ENCODE results near the gene ZNF469.

ZNF469 gene

DNA sequence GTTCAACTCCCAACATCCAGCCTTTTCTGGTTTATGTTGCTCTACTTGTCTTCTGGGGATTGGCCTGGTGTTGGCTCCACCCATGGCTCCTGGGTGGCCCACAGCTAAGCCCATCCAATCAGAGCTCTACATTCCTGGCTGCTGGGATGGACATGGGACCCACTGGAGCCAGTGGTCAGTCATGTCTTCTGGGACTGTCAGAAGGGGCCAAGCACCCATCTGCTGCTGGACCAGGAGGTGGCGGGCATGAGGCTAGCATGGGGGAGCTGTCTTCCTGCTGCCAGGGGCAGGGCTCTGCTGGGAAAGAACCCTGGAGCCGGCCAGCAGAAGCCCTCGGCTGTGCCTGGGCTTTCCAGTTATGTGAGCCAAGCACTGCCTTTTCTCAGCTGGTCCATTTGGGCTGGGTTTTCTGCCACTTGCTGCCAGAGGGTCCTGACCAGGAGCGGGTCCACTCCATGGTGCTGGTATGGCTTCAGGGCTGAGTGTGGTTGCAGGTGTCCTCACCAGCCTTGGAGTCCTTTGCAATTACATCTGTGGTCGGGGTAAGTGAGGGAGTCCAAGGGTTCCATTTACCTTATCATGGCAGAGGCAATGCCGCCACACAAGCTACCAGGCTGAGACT is 17.4 kb upstream of the ZNF469 start:
- CTCF ChIA-PET = interaction anchor here (1.3 kb wide), 1 partner anchor 11 kb away, joined by 3 read pairs; no protein-coding TSS in a partner anchor
- POLR2A ChIA-PET = no interaction called here
- 96% methylated on average over 5 of the region's 6 CpGs for WGBS (ENCODE audit: insufficient coverage)
- H3K4me3 ChIP-seq (ENCODE audit: control insufficient read depth in 1 of 7, extremely low read depth in 1 of 7, insufficient read depth in 4 of 7, low read depth in 2 of 7, low read length in 6 of 7) = no peak overlapping the region
- H3K36me3 ChIP-seq (ENCODE audit: control insufficient read depth in 4 of 4, insufficient read depth in 4 of 4, low read length in 3 of 4) = no peaks in the 10 kb centered on the region
- no peak for DNase-seq
- no peak overlapping the region for H3K27ac ChIP-seq (ENCODE audit: insufficient read depth in 1 of 2, low read depth in 1 of 2, low read length in 2 of 2, poor library complexity in 1 of 2, severe bottlenecking in 2 of 2)
- peaks cover 0 to 6% (median 3%) of the 10 kb centered on the region in 5 experiments for H3K27me3 ChIP-seq (replicated peaks in 2 of 5; ENCODE audit: control insufficient read depth in 4 of 5, insufficient read depth in 5 of 5, low read length in 4 of 5)
- H3K4me1 ChIP-seq (ENCODE audit: control extremely low read depth in 1 of 4, control insufficient read depth in 4 of 4, insufficient read depth in 4 of 4, low read length in 3 of 4) = no peaks in the 10 kb centered on the region
- H3K9me3 ChIP-seq (ENCODE audit: control extremely low read depth in 1 of 5, control insufficient read depth in 4 of 5, insufficient read depth in 2 of 5, low read depth in 1 of 5, low read length in 4 of 5) = peaks cover 0 to 16% (median 4%) of the 10 kb centered on the region in 5 experiments

DNA sequence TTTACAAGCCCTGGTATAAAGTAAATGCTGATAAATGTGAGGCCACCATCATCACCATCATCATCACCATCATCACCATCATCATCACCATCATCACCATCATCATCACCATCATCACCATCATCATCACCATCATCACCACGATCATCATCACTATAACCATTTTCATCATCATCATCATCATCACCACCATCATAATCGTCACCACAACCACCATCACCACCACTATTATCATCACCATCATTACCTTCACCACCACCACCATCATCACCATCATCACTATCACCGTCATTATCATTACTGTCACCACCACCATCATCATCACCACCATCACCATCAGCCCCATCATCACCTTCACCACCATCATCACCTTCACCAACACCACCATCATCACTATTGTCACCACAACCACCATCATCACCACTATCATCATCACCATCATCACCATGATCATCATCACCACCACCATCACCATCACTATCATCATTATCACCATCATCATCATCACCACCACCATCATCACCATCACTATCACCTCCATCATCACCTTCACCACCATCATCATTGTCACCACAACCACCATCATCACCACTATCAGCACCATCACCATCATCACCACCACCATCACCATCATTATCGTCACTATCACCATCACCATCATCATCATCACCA is 16.6 kb upstream of the ZNF469 start:
- 84% methylated on average over 4 of the region's 4 CpGs for WGBS (ENCODE audit: insufficient coverage)
- H3K9me3 ChIP-seq (ENCODE audit: control extremely low read depth in 1 of 5, control insufficient read depth in 4 of 5, insufficient read depth in 2 of 5, low read depth in 1 of 5, low read length in 4 of 5) = peaks cover 0 to 14% (median 4%) of the 10 kb centered on the region in 5 experiments
- no peak for DNase-seq
- H3K36me3 ChIP-seq (ENCODE audit: control insufficient read depth in 4 of 4, insufficient read depth in 4 of 4, low read length in 3 of 4) = no peaks in the 10 kb centered on the region
- ChIA-PET CTCF (no interaction called here), POLR2A (no interaction called here)
- H3K27me3 ChIP-seq (replicated peaks in 2 of 5; ENCODE audit: control insufficient read depth in 4 of 5, insufficient read depth in 5 of 5, low read length in 4 of 5) = peaks cover 0 to 6% (median 3%) of the 10 kb centered on the region in 5 experiments
- H3K4me3 ChIP-seq (ENCODE audit: control insufficient read depth in 1 of 7, extremely low read depth in 1 of 7, insufficient read depth in 4 of 7, low read depth in 2 of 7, low read length in 6 of 7) = no peak overlapping the region
- H3K4me1 ChIP-seq (ENCODE audit: control extremely low read depth in 1 of 4, control insufficient read depth in 4 of 4, insufficient read depth in 4 of 4, low read length in 3 of 4) = no peaks in the 10 kb centered on the region
- H3K27ac ChIP-seq (ENCODE audit: insufficient read depth in 1 of 2, low read depth in 1 of 2, low read length in 2 of 2, poor library complexity in 1 of 2, severe bottlenecking in 2 of 2) = no peak overlapping the region

DNA sequence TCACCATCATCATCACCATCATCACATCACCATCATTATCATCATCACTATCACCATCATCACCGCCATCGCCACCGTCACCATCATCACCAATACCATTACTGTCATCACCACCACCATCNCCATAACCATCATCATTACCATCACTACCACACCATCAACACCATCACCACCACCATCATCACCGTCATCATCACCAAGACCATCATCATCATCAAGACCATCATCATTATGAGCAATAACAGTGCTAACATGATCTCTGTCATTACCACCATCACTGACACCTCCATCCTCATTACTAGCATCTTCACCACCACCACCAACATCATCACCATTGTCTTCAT is 16.1 kb upstream of the ZNF469 start:
- Histone ChIP-seq H3K4me3 (ENCODE audit: control insufficient read depth in 1 of 7, extremely low read depth in 1 of 7, insufficient read depth in 4 of 7, low read depth in 2 of 7, low read length in 6 of 7) (no peak overlapping the region), H3K27me3 (replicated peaks in 2 of 5; ENCODE audit: control insufficient read depth in 4 of 5, insufficient read depth in 5 of 5, low read length in 4 of 5) (peaks cover 0 to 3% (median 3%) of the 10 kb centered on the region in 5 experiments), H3K9me3 (ENCODE audit: control extremely low read depth in 1 of 5, control insufficient read depth in 4 of 5, insufficient read depth in 2 of 5, low read depth in 1 of 5, low read length in 4 of 5) (peaks cover 0 to 10% (median 4%) of the 10 kb centered on the region in 5 experiments), H3K27ac (ENCODE audit: insufficient read depth in 1 of 2, low read depth in 1 of 2, low read length in 2 of 2, poor library complexity in 1 of 2, severe bottlenecking in 2 of 2) (no peak overlapping the region), H3K4me1 (ENCODE audit: control extremely low read depth in 1 of 4, control insufficient read depth in 4 of 4, insufficient read depth in 4 of 4, low read length in 3 of 4) (no peaks in the 10 kb centered on the region), H3K36me3 (ENCODE audit: control insufficient read depth in 4 of 4, insufficient read depth in 4 of 4, low read length in 3 of 4) (no peaks in the 10 kb centered on the region)
- ChIA-PET POLR2A (no interaction called here), CTCF (no interaction called here)
- no peak for DNase-seq
- WGBS (ENCODE audit: insufficient coverage) = 98% methylated on average over 4 of the region's 4 CpGs

DNA sequence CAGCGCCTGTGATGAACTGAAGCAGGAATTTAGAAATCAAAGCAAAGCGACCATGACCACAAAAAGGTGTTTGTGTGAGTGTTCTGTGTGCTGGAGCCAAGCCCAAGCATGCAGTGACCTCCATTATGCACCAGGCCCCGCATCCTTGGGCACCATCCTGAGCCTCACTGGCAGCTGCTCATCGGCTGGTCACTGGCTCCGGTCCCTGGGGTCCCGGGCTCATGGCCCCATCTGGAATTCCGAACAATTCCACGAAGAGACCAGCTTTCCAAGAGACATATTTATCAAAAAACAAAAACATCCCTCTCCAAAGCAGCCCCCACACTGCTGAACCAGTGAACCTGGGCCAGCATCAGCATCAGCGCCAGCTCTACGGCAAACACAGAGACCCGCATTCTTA is 15.2 kb upstream of the ZNF469 start:
- no peak overlapping the region for H3K4me3 ChIP-seq (ENCODE audit: control insufficient read depth in 1 of 7, extremely low read depth in 1 of 7, insufficient read depth in 4 of 7, low read depth in 2 of 7, low read length in 6 of 7)
- no peaks in the 10 kb centered on the region for H3K36me3 ChIP-seq (ENCODE audit: control insufficient read depth in 4 of 4, insufficient read depth in 4 of 4, low read length in 3 of 4)
- no peak overlapping the region for H3K27ac ChIP-seq (ENCODE audit: insufficient read depth in 1 of 2, low read depth in 1 of 2, low read length in 2 of 2, poor library complexity in 1 of 2, severe bottlenecking in 2 of 2)
- WGBS (ENCODE audit: insufficient coverage) = 98% methylated on average over 11 of the region's 11 CpGs
- ChIA-PET POLR2A (no interaction called here), CTCF (no interaction called here)
- H3K9me3 ChIP-seq (ENCODE audit: control extremely low read depth in 1 of 5, control insufficient read depth in 4 of 5, insufficient read depth in 2 of 5, low read depth in 1 of 5, low read length in 4 of 5) = peaks cover 0 to 5% (median 2%) of the 10 kb centered on the region in 5 experiments
- DNase-seq = no peak
- no peaks in the 10 kb centered on the region for H3K4me1 ChIP-seq (ENCODE audit: control extremely low read depth in 1 of 4, control insufficient read depth in 4 of 4, insufficient read depth in 4 of 4, low read length in 3 of 4)
- peaks cover 0 to 3% (median 0%) of the 10 kb centered on the region in 5 experiments for H3K27me3 ChIP-seq (replicated peaks in 2 of 5; ENCODE audit: control insufficient read depth in 4 of 5, insufficient read depth in 5 of 5, low read length in 4 of 5)

DNA sequence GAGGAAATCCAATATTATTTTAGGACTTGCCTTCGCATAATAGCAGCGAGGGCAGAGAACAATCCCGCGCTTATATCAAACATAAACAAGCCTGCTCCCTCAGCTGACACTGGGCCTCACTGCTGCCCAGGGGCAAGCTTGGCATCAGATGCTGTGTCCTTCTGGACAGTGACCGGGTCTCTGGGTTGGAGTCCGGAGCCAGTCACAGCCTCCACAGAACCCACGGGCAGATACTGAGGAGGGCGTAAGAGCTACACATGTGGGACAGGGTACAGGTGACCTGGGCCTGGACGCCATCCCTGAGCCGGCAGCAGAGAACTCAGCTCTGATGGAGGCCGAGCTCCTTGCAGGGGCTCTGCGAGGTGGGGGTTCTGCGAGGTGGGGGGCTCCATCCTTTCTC is 14.7 kb upstream of the ZNF469 start:
- no peaks in the 10 kb centered on the region for H3K4me1 ChIP-seq (ENCODE audit: control extremely low read depth in 1 of 4, control insufficient read depth in 4 of 4, insufficient read depth in 4 of 4, low read length in 3 of 4)
- DNase-seq = no peak
- H3K36me3 ChIP-seq (ENCODE audit: control insufficient read depth in 4 of 4, insufficient read depth in 4 of 4, low read length in 3 of 4) = no peaks in the 10 kb centered on the region
- no peak overlapping the region for H3K4me3 ChIP-seq (ENCODE audit: control insufficient read depth in 1 of 7, extremely low read depth in 1 of 7, insufficient read depth in 4 of 7, low read depth in 2 of 7, low read length in 6 of 7)
- peaks cover 0 to 2% (median 0%) of the 10 kb centered on the region in 5 experiments for H3K27me3 ChIP-seq (replicated peaks in 2 of 5; ENCODE audit: control insufficient read depth in 4 of 5, insufficient read depth in 5 of 5, low read length in 4 of 5)
- POLR2A ChIA-PET = no interaction called here
- CTCF ChIA-PET = no interaction called here
- peaks cover 0 to 4% (median 2%) of the 10 kb centered on the region in 5 experiments for H3K9me3 ChIP-seq (ENCODE audit: control extremely low read depth in 1 of 5, control insufficient read depth in 4 of 5, insufficient read depth in 2 of 5, low read depth in 1 of 5, low read length in 4 of 5)
- WGBS (ENCODE audit: insufficient coverage) = 94% methylated on average over 13 of the region's 13 CpGs
- H3K27ac ChIP-seq (ENCODE audit: insufficient read depth in 1 of 2, low read depth in 1 of 2, low read length in 2 of 2, poor library complexity in 1 of 2, severe bottlenecking in 2 of 2) = no peak overlapping the region

DNA sequence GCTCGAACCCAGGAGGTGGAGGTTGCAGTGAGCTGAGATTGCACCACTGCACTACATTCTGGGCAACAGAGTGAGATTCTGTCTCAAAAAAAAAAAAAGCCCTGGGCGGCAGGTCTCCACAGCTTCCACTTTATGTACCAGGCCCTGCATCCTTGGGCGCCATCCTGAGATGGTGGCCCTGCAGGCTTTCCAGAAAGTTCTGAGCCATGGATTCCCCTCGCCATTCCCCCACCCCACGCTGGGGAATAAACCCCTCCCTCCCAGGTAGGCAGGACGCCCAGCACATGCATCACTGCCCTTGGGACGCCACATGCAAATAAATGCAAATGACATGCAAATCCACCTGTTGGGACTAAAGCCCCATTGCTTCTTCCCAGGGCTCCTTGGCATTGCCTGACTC is 13.8 kb upstream of the ZNF469 start:
- Histone ChIP-seq H3K27me3 (replicated peaks in 2 of 5; ENCODE audit: control insufficient read depth in 4 of 5, insufficient read depth in 5 of 5, low read length in 4 of 5) (no peaks in the 10 kb centered on the region), H3K9me3 (ENCODE audit: control extremely low read depth in 1 of 5, control insufficient read depth in 4 of 5, insufficient read depth in 2 of 5, low read depth in 1 of 5, low read length in 4 of 5) (peaks cover 0 to 2% (median 0%) of the 10 kb centered on the region in 5 experiments), H3K4me1 (ENCODE audit: control extremely low read depth in 1 of 4, control insufficient read depth in 4 of 4, insufficient read depth in 4 of 4, low read length in 3 of 4) (no peaks in the 10 kb centered on the region), H3K36me3 (ENCODE audit: control insufficient read depth in 4 of 4, insufficient read depth in 4 of 4, low read length in 3 of 4) (no peaks in the 10 kb centered on the region), H3K4me3 (ENCODE audit: control insufficient read depth in 1 of 7, extremely low read depth in 1 of 7, insufficient read depth in 4 of 7, low read depth in 2 of 7, low read length in 6 of 7) (no peak overlapping the region), H3K27ac (ENCODE audit: insufficient read depth in 1 of 2, low read depth in 1 of 2, low read length in 2 of 2, poor library complexity in 1 of 2, severe bottlenecking in 2 of 2) (no peak overlapping the region)
- ChIA-PET POLR2A (no interaction called here), CTCF (no interaction called here)
- DNase-seq = no peak
- 100% methylated on average over 7 of the region's 7 CpGs for WGBS (ENCODE audit: insufficient coverage)

DNA sequence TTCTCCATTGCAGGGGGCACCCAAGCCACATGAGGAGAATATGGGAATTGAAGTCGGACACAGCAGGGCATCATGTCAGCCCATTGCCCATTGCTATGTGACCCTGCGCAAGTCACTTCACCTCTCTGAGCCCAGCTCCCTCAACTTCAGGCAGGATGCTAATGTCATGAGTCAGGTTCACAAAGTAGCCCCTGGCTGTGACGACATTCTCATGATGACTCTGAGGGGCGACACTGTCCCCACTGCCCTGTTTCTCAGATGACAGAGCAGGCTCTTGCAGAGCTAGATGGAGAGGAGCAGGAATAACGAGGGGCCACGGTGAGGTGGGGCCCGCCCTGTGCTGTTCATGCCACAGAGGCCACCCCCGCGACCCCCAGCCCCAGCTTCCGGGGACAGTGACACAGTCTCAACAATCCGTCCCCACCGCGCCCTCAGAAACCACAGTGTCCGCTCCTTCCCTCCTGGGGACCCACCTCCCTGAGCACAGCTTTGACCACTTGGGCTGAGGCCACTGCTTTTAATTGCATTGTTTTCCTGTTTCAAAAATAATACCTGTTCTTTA is 13.2 kb upstream of the ZNF469 start:
- Histone ChIP-seq H3K27me3 (replicated peaks in 2 of 5; ENCODE audit: control insufficient read depth in 4 of 5, insufficient read depth in 5 of 5, low read length in 4 of 5) (no peaks in the 10 kb centered on the region), H3K4me1 (ENCODE audit: control extremely low read depth in 1 of 4, control insufficient read depth in 4 of 4, insufficient read depth in 4 of 4, low read length in 3 of 4) (no peaks in the 10 kb centered on the region), H3K27ac (ENCODE audit: insufficient read depth in 1 of 2, low read depth in 1 of 2, low read length in 2 of 2, poor library complexity in 1 of 2, severe bottlenecking in 2 of 2) (no peak overlapping the region), H3K36me3 (ENCODE audit: control insufficient read depth in 4 of 4, insufficient read depth in 4 of 4, low read length in 3 of 4) (no peaks in the 10 kb centered on the region), H3K9me3 (ENCODE audit: control extremely low read depth in 1 of 5, control insufficient read depth in 4 of 5, insufficient read depth in 2 of 5, low read depth in 1 of 5, low read length in 4 of 5) (peaks cover 0 to 2% (median 0%) of the 10 kb centered on the region in 5 experiments), H3K4me3 (ENCODE audit: control insufficient read depth in 1 of 7, extremely low read depth in 1 of 7, insufficient read depth in 4 of 7, low read depth in 2 of 7, low read length in 6 of 7) (no peak overlapping the region)
- WGBS (ENCODE audit: insufficient coverage) = 88% methylated on average over 13 of the region's 14 CpGs
- POLR2A ChIA-PET = no interaction called here
- no peak for DNase-seq
- CTCF ChIA-PET = no interaction called here
